ENCODE measurements around the gene NASP. TPM values are rescaled to one million over a fixed set of nuclear protein-coding genes. Genes with fewer than 3 reads are reported as not detected.
A peak's percentile ranks its signal among the peaks of the same experiment; 100 is the strongest.

The NASP gene
- total and polyA plus RNA-seq, 10 donors: 85.1 to 151 (median 117) TPM

- Histone ChIP-seq H3K36me3 (peaks cover 0 to 94% (median 48%) of the 10 kb centered on the region in 6 donors), H3K4me1 (peaks cover 0 to 42% (median 24%) of the 10 kb centered on the region in 6 donors), H3K27ac (no peak overlapping the region), H3K9me3 (no peaks in the 10 kb centered on the region), H3K27me3 (replicated peaks in 1 of 7) (no peaks in the 10 kb centered on the region), H3K4me3 (no peak overlapping the region)
- no peak for DNase-seq
- TF ChIP-seq, protein P1, sequence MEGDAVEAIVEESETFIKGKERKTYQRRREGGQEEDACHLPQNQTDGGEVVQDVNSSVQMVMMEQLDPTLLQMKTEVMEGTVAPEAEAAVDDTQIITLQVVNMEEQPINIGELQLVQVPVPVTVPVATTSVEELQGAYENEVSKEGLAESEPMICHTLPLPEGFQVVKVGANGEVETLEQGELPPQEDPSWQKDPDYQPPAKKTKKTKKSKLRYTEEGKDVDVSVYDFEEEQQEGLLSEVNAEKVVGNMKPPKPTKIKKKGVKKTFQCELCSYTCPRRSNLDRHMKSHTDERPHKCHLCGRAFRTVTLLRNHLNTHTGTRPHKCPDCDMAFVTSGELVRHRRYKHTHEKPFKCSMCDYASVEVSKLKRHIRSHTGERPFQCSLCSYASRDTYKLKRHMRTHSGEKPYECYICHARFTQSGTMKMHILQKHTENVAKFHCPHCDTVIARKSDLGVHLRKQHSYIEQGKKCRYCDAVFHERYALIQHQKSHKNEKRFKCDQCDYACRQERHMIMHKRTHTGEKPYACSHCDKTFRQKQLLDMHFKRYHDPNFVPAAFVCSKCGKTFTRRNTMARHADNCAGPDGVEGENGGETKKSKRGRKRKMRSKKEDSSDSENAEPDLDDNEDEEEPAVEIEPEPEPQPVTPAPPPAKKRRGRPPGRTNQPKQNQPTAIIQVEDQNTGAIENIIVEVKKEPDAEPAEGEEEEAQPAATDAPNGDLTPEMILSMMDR (IDR thresholded peaks at IDR 0.05 in 8 of 11, conservative IDR thresholded peaks at IDR 0.05 in 3 of 11): no peak
- TF ChIP-seq POLR2AphosphoS5 (IDR thresholded peaks at IDR 0.05): no peak
- TF ChIP-seq POLR2A (IDR thresholded peaks at IDR 0.05): no peak
- WGBS, 5 donors: 88 to 97% (median 89%) methylated on average over 2 of the region's 2 CpGs
- intact Hi-C loops (cut with DNase I; ENCODE audit: low total_unique reads): no loop called here
Observed at GRCh38 chr1:45644661-45645060, 60.8 kb downstream of the NASP start.

DNA sequence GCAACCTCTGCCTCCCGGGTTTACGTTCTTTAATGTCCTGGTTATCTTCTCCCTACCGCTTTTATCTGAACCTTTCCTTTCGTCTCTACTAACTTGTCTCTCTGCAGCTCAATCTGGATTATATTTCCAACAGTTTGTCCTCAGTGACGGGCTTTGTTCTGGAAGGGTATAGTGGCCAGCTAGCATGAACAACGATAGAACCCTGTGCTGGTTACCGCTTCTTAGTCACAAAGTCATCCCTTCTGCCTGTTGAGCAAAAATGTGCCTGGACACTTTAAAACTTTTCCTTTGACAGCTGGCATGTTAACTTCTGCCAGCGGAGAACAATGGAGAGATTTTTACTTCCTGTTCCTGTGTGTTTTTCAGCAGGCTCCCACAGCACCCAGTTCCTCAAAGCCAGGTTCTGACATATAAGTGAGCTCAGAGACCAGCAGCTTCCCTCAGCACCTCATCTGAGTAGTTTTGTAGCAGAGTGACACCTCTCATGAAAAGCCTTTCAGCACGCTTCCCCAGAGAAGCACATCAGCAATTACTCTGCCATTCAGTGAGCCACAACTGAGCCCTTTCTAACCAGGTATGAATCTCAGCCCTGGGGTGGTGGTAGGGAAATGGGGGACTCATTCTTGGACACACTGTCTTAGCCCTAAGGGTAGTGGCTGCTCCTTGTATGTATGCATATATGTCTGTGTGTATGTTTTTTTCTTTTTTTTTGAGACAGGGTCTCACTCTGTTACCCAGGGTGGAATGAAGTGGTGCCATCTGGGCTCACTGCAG, 63.6 kb downstream of the NASP start:
- intact Hi-C loops (cut with DNase I; ENCODE audit: low total_unique reads): no loop called here
- 81 to 89% (median 86%) methylated on average over 9 of the region's 9 CpGs for WGBS, 5 donors

GRCh38 chr1:45654540-45655280, 70.9 kb downstream of the NASP start:
- H3K36me3 ChIP-seq: peaks cover 9 to 100% (median 89%) of the 10 kb centered on the region in 6 donors
- WGBS, 5 donors: 86 to 94% (median 92%) methylated on average over 12 of the region's 12 CpGs

More for the DNA sequence above, 63.6 kb downstream of the NASP start:
- TF ChIP-seq POLR2AphosphoS5 (IDR thresholded peaks at IDR 0.05): peak in 1 of 3 donors; percentile 13
- no peak for TF ChIP-seq POLR2A (IDR thresholded peaks at IDR 0.05)
- TF ChIP-seq, protein P1 (IDR thresholded peaks at IDR 0.05 in 8 of 11, conservative IDR thresholded peaks at IDR 0.05 in 3 of 11): no peak
- H3K9me3 ChIP-seq: no peaks in the 10 kb centered on the region
- H3K4me1 ChIP-seq: peaks cover 0 to 42% (median 24%) of the 10 kb centered on the region in 6 donors
- H3K27ac ChIP-seq: peak overlapping the region in 6 of 8 donors; percentile 10 to 71 (median 36)
- peaks cover 0 to 94% (median 42%) of the 10 kb centered on the region in 6 donors for H3K36me3 ChIP-seq
- no peak for DNase-seq
- H3K4me3 ChIP-seq: no peak overlapping the region
- no peaks in the 10 kb centered on the region for H3K27me3 ChIP-seq (replicated peaks in 1 of 7)

More at GRCh38 chr1:45654540-45655280, 70.9 kb downstream of the NASP start:
- no peak overlapping the region for H3K27ac ChIP-seq
- DNase-seq: no peak
- no peaks in the 10 kb centered on the region for H3K9me3 ChIP-seq
- TF ChIP-seq, protein P1 (IDR thresholded peaks at IDR 0.05 in 8 of 11, conservative IDR thresholded peaks at IDR 0.05 in 3 of 11): no peak
- TF ChIP-seq POLR2A (IDR thresholded peaks at IDR 0.05) (no peak), POLR2AphosphoS5 (IDR thresholded peaks at IDR 0.05) (no peak)
- peaks cover 0 to 5% (median 0%) of the 10 kb centered on the region in 6 donors for H3K4me1 ChIP-seq
- intact Hi-C loops (cut with DNase I; ENCODE audit: low total_unique reads): no loop called here
- H3K4me3 ChIP-seq: no peak overlapping the region
- H3K27me3 ChIP-seq (replicated peaks in 1 of 7): no peaks in the 10 kb centered on the region

Measured in spleen (tissue), 11 donors.